ENCODE results near the gene HOXC13. TPM values are rescaled to one million over a fixed set of nuclear protein-coding genes. Genes with fewer than 3 reads are reported as not detected.

The HOXC13 gene
- total RNA-seq, 2 experiments from 2014 or later: 0.06 TPM; not detected in 1

- ChIA-PET CTCF (ENCODE audit: unreplicated experiment) (no interaction called here), POLR2A (no interaction called here)
- Histone ChIP-seq H4K20me1 (ENCODE audit: insufficient read depth, low read length) (no peaks in the 10 kb centered on the region), H3K27ac (ENCODE audit: low read depth, low read length, poor library complexity, severe bottlenecking) (no peak overlapping the region), H3K36me3 (ENCODE audit: insufficient read depth, low read length) (no peaks in the 10 kb centered on the region), H3K9me2 (ENCODE audit: insufficient read depth, low read length) (no peaks in the 10 kb centered on the region), H3K4me2 (ENCODE audit: low read length) (no peak overlapping the region), H3K9me3 (ENCODE audit: low read length) (no peaks in the 10 kb centered on the region), H3K4me3 (ENCODE audit: low read depth, low read length, poor library complexity, severe bottlenecking) (no peak overlapping the region), H3K79me2 (ENCODE audit: insufficient read depth, low read depth, low read length) (no peaks in the 10 kb centered on the region), H3K4me1 (ENCODE audit: insufficient read depth, low read length, poor library complexity, severe bottlenecking) (peaks cover 5% of the 10 kb centered on the region), H2AFZ (ENCODE audit: low read length) (no peak overlapping the region)
- no peak for DNase-seq (ENCODE audit: low spot score)
- intact Hi-C loops (cut with micrococcal nuclease; ENCODE audit: unreplicated experiment): no loop called here
- no peak for TF ChIP-seq EZH2phosphoT487 (IDR thresholded peaks at IDR 0.05; ENCODE audit: borderline replicate concordance, low read depth, low read length)
- TF ChIP-seq, protein P1, sequence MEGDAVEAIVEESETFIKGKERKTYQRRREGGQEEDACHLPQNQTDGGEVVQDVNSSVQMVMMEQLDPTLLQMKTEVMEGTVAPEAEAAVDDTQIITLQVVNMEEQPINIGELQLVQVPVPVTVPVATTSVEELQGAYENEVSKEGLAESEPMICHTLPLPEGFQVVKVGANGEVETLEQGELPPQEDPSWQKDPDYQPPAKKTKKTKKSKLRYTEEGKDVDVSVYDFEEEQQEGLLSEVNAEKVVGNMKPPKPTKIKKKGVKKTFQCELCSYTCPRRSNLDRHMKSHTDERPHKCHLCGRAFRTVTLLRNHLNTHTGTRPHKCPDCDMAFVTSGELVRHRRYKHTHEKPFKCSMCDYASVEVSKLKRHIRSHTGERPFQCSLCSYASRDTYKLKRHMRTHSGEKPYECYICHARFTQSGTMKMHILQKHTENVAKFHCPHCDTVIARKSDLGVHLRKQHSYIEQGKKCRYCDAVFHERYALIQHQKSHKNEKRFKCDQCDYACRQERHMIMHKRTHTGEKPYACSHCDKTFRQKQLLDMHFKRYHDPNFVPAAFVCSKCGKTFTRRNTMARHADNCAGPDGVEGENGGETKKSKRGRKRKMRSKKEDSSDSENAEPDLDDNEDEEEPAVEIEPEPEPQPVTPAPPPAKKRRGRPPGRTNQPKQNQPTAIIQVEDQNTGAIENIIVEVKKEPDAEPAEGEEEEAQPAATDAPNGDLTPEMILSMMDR (conservative IDR thresholded peaks at IDR 0.05; ENCODE audit: low read length): no peak
- BruUV-seq (replicated peaks): no TSS peak
Observed at GRCh38 chr12:53995002-53995377, 56.4 kb downstream of the HOXC13 start.

- ChIA-PET CTCF (ENCODE audit: unreplicated experiment) (no interaction called here), POLR2A (interaction anchor here (0.6 kb wide), 1 partner anchor 246 kb away, joined by 4 read pairs; no protein-coding TSS in a partner anchor)
- peak overlapping the region; percentile 54 for H3K4me3 ChIP-seq (ENCODE audit: low read depth, low read length, poor library complexity, severe bottlenecking)
- H2AFZ ChIP-seq (ENCODE audit: low read length): peak overlapping the region; percentile 44
- no peaks in the 10 kb centered on the region for H4K20me1 ChIP-seq (ENCODE audit: insufficient read depth, low read length)
- BruUV-seq (replicated peaks): no TSS peak
- H3K4me2 ChIP-seq (ENCODE audit: low read length): peak overlapping the region; percentile 64
- H3K27ac ChIP-seq (ENCODE audit: low read depth, low read length, poor library complexity, severe bottlenecking): no peak overlapping the region
- DNase-seq (ENCODE audit: low spot score): no peak
- H3K79me2 ChIP-seq (ENCODE audit: insufficient read depth, low read depth, low read length): no peaks in the 10 kb centered on the region
- TF ChIP-seq, protein P1 (conservative IDR thresholded peaks at IDR 0.05; ENCODE audit: low read length): no peak
- TF ChIP-seq EZH2phosphoT487 (IDR thresholded peaks at IDR 0.05; ENCODE audit: borderline replicate concordance, low read depth, low read length): peak; percentile 51; the same call in 1 of the 2 replicates
- no peaks in the 10 kb centered on the region for H3K9me2 ChIP-seq (ENCODE audit: insufficient read depth, low read length)
- H3K9me3 ChIP-seq (ENCODE audit: low read length): no peaks in the 10 kb centered on the region
- no peaks in the 10 kb centered on the region for H3K36me3 ChIP-seq (ENCODE audit: insufficient read depth, low read length)
- intact Hi-C loops (cut with micrococcal nuclease; ENCODE audit: unreplicated experiment): no loop called here
- H3K4me1 ChIP-seq (ENCODE audit: insufficient read depth, low read length, poor library complexity, severe bottlenecking): peaks cover 5% of the 10 kb centered on the region
Observed at GRCh38 chr12:53995378-53996239, 57.0 kb downstream of the HOXC13 start.

Small RNA genes within 50 kb of the gene (microRNA-seq; reads per million reads assigned to microRNA genes)
- gene MIR196A2 (ENCODE audit: borderline replicate concordance): 6.1 reads per million

Small RNA genes within 50 kb of the gene (small RNA-seq; reads per million reads assigned to genes)
- not detected for gene AC012531.3
- gene AC012531.4: not detected
- not detected for gene MIR196A2
- not detected for gene RF01905
- not detected for gene RF01906

Other genes starting within 250 kb of the HOXC13 start
- 12.8 and 18.9 TPM in 2 replicates for gene CALCOCO1, start 211.4 kb upstream of the HOXC13 start, total RNA-seq (2014; rRNA removed; shearing (Covaris generic))
- gene CALCOCO1, start 211.4 kb upstream of the HOXC13 start, total RNA-seq (2022): 25.1 and 30.9 TPM in 2 replicates
- gene CISTR, start 186.9 kb upstream of the HOXC13 start, total RNA-seq (2014; rRNA removed; shearing (Covaris generic)): 0.67 and 0.76 TPM in 2 replicates
- 1.3 and 3.2 TPM in 2 replicates for gene CISTR, start 186.9 kb upstream of the HOXC13 start, total RNA-seq (2022)
- gene HOXC12, start 16.1 kb downstream of the HOXC13 start, total RNA-seq (2014; rRNA removed; shearing (Covaris generic)): not detected in 2 replicates
- gene HOXC12, start 16.1 kb downstream of the HOXC13 start, total RNA-seq (2022): not detected in 2 replicates
- gene HOXC11, start 34.3 kb downstream of the HOXC13 start, total RNA-seq (2014; rRNA removed; shearing (Covaris generic)): 1.4 and 2.3 TPM in 2 replicates
- 2.7 and 3.8 TPM in 2 replicates for gene HOXC11, start 34.3 kb downstream of the HOXC13 start, total RNA-seq (2022)
- gene HOTAIR, start 36.1 kb downstream of the HOXC13 start, total RNA-seq (2014; rRNA removed; shearing (Covaris generic)): 0.88 and 1.6 TPM in 2 replicates
- gene HOTAIR, start 36.1 kb downstream of the HOXC13 start, total RNA-seq (2022): 3.6 and 5.3 TPM in 2 replicates
- gene HOXC10, start 46.3 kb downstream of the HOXC13 start, total RNA-seq (2014; rRNA removed; shearing (Covaris generic)): 0.28 TPM in 1 of 2 replicates, not detected in the other
- 0.25 TPM in 1 of 2 replicates, not detected in the other for gene HOXC10, start 46.3 kb downstream of the HOXC13 start, total RNA-seq (2022)
- gene HOXC9, start 61.3 kb downstream of the HOXC13 start, total RNA-seq (2014; rRNA removed; shearing (Covaris generic)): not detected in 2 replicates
- 0.42 and 0.57 TPM in 2 replicates for gene HOXC9, start 61.3 kb downstream of the HOXC13 start, total RNA-seq (2022)
- not detected in 2 replicates for gene HOXC8, start 70.2 kb downstream of the HOXC13 start, total RNA-seq (2014; rRNA removed; shearing (Covaris generic))
- gene HOXC8, start 70.2 kb downstream of the HOXC13 start, total RNA-seq (2022): not detected in 2 replicates
- gene HOXC6, start 89.6 kb downstream of the HOXC13 start, total RNA-seq (2014; rRNA removed; shearing (Covaris generic)): 0.92 and 1.6 TPM in 2 replicates
- 2.7 and 3.7 TPM in 2 replicates for gene HOXC6, start 89.6 kb downstream of the HOXC13 start, total RNA-seq (2022)
- not detected in 2 replicates for gene HOXC5, start 94.2 kb downstream of the HOXC13 start, total RNA-seq (2014; rRNA removed; shearing (Covaris generic))
- gene HOXC5, start 94.2 kb downstream of the HOXC13 start, total RNA-seq (2022): not detected in 2 replicates
- 6.2 and 7.1 TPM in 2 replicates for gene HOXC4, start 115.0 kb downstream of the HOXC13 start, total RNA-seq (2014; rRNA removed; shearing (Covaris generic))
- 20.0 and 20.1 TPM in 2 replicates for gene HOXC4, start 115.0 kb downstream of the HOXC13 start, total RNA-seq (2022)